HG03439 (cell line): ENCODE results near the gene TMEM39B.
"Not testable (repeated sequence)": the region's sequence is repeated elsewhere in the genome, so short reads cannot be mapped to it uniquely, and the experiment has no call there.

Source experiments
- ATAC-seq: cut with Tn5 transposase; IDR thresholded peaks from one replicate; pipeline ENCODE4 v1.9.1; 2021; ENCODE audit warnings: mild to moderate bottlenecking, moderate library complexity; ENCODE audit not compliant: unreplicated experiment

The TMEM39B gene

GRCh38 chr1:32072622-32073298 is at the start of gene TMEM39B:
TSS of gene TMEM39B (plus strand) at chr1:32072939. CDS start at chr1:32073048, 109 bp downstream.
- peak; percentile 90 for ATAC-seq

- ATAC-seq, result no peak
Observed at GRCh38 chr1:32023351-32023750, 49.4 kb upstream of the TMEM39B start.

- ATAC-seq, result no peak
Observed at GRCh38 chr1:32025515-32025914, 47.2 kb upstream of the TMEM39B start.

GRCh38 chr1:32028746-32029145 is 44.0 kb upstream of the TMEM39B start:
- ATAC-seq, result no peak

GRCh38 chr1:32031578-32032274 is 41.0 kb upstream of the TMEM39B start:
- no peak for ATAC-seq

- no peak for ATAC-seq
Observed at GRCh38 chr1:32032275-32032615, 40.5 kb upstream of the TMEM39B start.

- ATAC-seq, result no peak
Observed at GRCh38 chr1:32035119-32035518, 37.6 kb upstream of the TMEM39B start.

- no peak for ATAC-seq
Observed at GRCh38 chr1:32040711-32041110, 32.0 kb upstream of the TMEM39B start.

- ATAC-seq, result no peak
Observed at GRCh38 chr1:32042330-32042729, 30.4 kb upstream of the TMEM39B start.

GRCh38 chr1:32044234-32044633 is 28.5 kb upstream of the TMEM39B start:
- ATAC-seq, result no peak

GRCh38 chr1:32045772-32046171 is 27.0 kb upstream of the TMEM39B start:
- no peak for ATAC-seq

- no peak for ATAC-seq
Observed at GRCh38 chr1:32047701-32048100, 25.0 kb upstream of the TMEM39B start.

- no peak for ATAC-seq
Observed at GRCh38 chr1:32048440-32048839, 24.3 kb upstream of the TMEM39B start.

- no peak for ATAC-seq
Observed at GRCh38 chr1:32051706-32052105, 21.0 kb upstream of the TMEM39B start.

- no peak for ATAC-seq
Observed at GRCh38 chr1:32052887-32053286, 19.9 kb upstream of the TMEM39B start.

GRCh38 chr1:32055416-32055815 is 17.3 kb upstream of the TMEM39B start:
- no peak for ATAC-seq

- no peak for ATAC-seq
Observed at GRCh38 chr1:32056598-32056997, 16.1 kb upstream of the TMEM39B start.

- no peak for ATAC-seq
Observed at GRCh38 chr1:32060914-32061313, 11.8 kb upstream of the TMEM39B start.

GRCh38 chr1:32062867-32063230 is 9.9 kb upstream of the TMEM39B start:
- ATAC-seq, result no peak

GRCh38 chr1:32063261-32063681 is 9.5 kb upstream of the TMEM39B start:
- no peak for ATAC-seq

GRCh38 chr1:32065613-32066488 is 6.9 kb upstream of the TMEM39B start:
- ATAC-seq, result not testable (repeated sequence)

- ATAC-seq, result no peak
Observed at GRCh38 chr1:32066489-32066873, 6.3 kb upstream of the TMEM39B start.
